Measurements from ENCODE around the gene SAP30L.

GRCh38 chr5:154485850-154486426 is 40.1 kb downstream of the SAP30L start:
- TF ChIP-seq YY1 (IDR thresholded peaks at IDR 0.05; ENCODE audit: insufficient read depth, insufficient read length): no peak
- TF ChIP-seq ZNF274 (IDR thresholded peaks at IDR 0.05; ENCODE audit: low read depth, low read length): no peak
- TF ChIP-seq SUZ12 (IDR thresholded peaks at IDR 0.05; ENCODE audit: extremely low read depth, insufficient read depth, insufficient read length): peak; percentile 47

All from NT2/D1 (cell line).